HG03432 (cell line): ENCODE data around the gene DCAF10.
"Not testable (repeated sequence)": the region's sequence is repeated elsewhere in the genome, so short reads cannot be mapped to it uniquely, and the experiment has no call there.

Experiments
- ATAC-seq: cut with Tn5 transposase; IDR thresholded peaks from one replicate; pipeline ENCODE4 v1.9.1; 2021; ENCODE audit warnings: mild to moderate bottlenecking, moderate library complexity; ENCODE audit not compliant: unreplicated experiment

Gene DCAF10, protein sequence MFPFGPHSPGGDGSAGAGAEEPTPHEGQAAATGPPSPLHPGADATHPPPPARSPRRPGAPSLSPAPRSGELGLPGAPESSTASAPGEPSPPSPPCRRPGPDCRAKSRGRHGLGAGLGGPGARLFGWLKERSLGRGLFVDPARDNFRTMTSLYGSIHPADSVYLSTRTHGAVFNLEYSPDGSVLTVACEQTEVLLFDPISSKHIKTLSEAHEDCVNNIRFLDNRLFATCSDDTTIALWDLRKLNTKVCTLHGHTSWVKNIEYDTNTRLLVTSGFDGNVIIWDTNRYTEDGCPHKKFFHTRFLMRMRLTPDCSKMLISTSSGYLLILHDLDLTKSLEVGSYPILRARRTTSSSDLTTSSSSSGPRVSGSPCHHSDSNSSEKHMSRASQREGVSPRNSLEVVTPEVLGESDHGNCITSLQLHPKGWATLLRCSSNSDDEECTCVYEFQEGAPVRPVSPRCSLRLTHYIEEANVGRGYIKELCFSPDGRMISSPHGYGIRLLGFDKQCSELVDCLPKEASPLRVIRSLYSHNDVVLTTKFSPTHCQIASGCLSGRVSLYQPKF

DNA sequence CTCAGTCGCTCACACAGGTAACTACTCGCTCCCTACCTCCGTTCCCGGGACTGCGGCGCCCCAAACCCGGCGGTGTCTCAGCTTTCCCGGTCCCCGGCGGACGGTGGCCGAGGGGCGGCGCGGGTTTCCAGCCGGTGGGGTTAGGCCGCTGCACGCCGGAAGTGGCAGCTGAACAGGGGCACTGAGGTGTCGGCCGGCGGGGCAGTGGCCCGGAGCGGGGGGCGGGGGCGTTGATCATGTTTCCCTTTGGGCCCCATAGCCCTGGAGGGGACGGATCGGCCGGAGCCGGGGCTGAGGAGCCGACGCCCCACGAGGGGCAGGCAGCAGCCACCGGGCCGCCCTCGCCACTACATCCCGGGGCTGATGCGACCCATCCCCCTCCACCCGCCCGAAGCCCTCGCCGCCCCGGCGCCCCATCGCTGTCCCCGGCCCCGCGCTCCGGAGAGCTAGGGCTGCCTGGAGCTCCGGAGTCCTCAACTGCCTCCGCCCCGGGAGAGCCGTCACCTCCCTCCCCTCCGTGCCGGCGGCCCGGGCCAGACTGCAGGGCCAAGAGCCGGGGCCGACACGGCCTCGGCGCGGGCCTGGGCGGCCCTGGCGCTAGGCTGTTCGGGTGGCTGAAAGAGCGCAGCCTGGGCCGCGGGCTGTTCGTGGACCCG, at the start of gene DCAF10:
Gene DCAF10 (plus strand): TSS at position 167 of the 656 bp plus-strand sequence. CDS start 70 bp downstream, at position 237.
- peak; percentile 85 for ATAC-seq

DNA sequence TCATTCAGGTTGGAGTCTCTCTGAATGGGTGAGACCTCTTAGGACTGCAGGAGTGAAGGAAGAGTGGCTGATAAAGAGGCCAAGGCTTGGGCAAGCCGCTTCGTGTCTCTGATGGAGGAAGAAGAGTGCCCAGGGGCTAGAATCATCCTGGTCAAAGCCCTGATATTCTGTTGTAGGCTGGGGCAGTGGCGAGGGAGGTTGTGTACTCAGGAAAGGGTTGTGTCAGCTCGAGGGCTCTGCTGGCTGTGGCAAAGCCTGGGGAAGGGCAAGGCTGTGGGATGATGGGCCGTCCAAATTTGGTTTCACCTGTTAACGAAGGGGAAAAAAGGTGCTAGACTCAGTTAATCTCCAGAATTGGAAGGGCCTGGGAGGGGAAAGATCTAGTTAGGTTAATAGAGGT, 49.4 kb upstream of the DCAF10 start:
- no peak for ATAC-seq

DNA sequence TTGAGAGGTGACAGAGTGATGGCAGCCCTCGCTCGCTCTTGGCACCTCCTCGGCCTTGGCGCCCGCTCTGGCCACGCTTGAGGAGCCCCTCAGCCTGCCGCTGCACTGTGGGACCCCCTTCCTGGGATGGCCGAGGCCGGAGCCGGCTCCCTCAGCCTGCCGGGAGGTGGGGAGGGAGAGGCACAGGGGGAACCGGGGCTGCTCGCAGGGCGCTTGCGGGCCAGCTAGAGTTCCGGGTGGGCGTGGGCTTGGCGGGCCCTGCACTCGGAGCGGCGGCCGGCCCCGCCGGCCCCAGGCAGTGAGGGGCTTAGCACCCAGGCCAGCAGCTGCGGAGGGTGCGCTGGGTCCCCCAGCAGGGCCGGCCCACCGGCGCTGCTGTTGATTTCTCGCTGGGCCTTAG, 48.9 kb upstream of the DCAF10 start:
- not testable (repeated sequence) for ATAC-seq

DNA sequence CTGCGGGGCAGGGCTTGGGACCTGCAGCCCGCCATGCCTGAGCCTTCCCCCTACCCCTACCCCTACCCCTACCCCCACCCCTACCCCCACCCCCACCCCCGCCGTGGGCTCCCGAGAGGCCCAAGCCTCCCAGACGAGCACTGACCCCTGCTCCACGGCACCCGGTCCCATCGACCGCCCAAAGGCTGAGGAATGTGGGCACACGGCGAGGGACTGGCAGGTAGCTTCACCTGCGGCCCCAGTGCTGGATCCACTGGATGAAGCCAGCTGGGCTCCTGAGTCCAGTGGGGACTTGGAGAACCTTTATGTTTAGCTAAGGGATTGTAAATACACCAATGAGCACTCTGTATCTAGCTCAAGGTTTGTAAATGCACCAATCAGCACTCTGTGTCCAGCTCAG, 48.5 kb upstream of the DCAF10 start:
- ATAC-seq: not testable (repeated sequence)

DNA sequence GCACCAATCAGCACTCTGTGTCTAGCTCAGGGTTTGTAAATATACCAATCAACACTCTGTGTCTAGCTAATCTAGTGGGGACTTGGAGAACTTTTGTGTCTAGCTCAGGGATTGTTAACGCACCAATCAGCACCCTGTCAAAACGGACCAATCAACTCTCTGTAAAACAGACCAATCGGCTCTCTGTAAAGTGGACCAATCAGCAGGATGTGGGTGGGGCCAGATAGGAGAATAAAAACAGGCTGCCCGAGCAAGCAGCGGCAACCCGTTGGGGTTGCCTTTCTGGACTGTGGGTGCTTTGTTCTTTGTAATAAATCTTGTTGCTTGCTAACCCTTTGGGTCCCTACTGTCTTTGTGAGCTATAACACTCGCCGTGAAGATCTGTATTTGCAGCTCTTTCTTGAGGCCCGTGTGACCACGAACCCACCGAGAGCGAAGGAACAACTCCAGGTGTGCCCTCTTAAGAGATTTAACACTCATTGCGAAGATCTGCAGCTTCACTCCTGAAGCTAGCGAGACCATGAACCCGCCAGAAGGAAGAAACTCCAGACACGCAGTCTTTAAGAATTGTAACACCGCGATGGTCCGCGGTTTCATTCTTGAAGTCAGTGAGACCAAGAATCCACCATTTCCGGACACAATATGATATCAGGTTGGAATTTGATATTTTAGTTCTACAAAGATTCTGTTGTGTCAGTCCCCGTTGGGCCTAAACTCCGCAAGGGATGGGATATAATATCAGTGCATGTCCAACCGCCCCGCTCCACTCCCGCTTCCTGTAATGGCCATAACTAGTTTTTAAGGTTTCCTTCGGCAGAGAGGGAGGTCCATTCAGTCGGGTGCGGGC, 47.7 kb upstream of the DCAF10 start:
- no peak for ATAC-seq

DNA sequence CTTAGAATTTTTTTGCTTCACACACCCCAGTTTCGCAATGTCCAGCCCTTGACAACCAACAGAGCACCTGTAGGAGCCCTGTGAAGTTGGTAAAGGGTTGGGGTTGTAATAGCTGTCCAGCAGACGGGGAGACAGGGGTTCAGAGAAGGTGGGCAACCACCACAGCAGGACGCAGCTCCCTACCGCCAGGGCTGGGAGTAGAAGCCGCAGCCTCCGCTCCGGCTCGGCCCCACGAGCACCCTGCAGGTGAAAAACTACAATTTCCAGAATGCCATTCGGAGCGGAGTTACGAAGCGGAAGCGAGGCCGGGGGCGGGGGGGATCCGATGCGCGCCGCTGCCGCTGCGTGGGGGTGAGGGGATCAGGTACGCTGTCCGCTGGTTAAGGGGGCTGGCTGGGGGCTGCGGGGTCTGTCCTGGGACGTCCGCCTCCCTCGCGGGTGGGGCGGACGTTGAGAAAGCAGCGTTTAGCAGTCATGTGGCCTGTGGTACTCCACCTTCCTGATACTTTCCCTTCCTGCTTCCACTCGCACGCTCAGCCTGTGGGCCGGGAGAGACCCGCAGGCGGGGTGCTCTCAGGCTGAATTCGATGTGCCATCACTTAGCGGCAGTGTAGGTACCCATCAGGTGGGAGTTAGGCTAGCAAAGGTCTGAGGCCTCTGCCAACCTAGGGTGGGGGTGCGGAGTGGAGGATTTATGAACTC, 47.0 kb upstream of the DCAF10 start, which contains the start of gene TRMT10B:
Gene TRMT10B (plus strand): TSS at position 317 of the 702 bp plus-strand sequence. CDS start 8,127 bp downstream, outside the sequence.
- peak; percentile 95 for ATAC-seq

DNA sequence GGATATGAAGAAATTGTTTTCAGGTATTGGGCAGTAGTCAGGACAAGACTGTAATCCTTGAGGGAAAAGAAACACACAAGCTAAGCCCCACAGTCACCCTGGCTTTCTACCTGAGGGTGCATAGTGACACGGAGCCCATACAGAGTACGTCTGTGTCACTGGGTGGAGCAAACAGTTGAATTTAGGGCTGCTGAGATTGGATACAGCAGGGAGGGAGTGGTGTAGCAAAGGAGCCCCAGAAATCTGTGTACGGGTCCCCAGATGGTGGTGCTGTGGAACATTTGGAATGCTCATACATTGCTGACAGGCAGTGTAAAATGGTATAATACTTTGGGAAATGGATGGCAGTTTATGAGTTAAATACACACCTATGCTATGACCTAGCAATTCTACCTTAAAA, 41.9 kb upstream of the DCAF10 start:
- no peak for ATAC-seq

DNA sequence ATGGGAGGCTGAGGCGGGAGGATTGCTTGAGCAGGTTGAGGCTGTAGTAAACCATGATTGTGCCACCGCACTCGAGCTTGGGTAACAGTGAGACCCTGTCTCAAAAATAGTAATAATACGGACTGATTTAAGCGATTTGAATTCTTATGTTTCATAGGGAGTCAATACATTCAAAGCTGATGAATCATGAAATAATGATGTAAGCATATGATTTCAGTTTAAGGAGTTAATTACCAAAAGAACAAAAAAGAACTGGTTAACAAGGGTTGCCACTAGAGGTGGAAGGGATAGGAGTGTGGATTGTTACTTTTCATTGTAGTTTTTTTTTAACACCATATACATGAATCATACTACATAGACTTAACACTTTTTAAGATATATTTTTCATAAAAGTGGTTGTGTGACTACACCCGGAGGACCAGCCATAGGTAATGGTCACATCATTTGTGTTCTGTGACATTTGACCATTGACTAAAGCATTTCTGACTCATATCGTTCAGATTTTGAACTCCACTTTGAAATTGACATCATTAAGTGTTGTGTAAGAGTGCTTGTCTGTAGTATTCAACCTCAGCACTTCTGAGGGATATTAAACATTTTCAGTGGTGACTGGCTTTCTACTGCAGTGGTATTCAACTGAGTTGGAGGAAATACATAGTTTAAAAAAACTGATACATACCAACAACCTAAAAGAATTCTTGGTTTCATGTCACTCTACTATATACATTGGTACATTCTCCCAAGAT, 40.0 kb upstream of the DCAF10 start:
- no peak for ATAC-seq

DNA sequence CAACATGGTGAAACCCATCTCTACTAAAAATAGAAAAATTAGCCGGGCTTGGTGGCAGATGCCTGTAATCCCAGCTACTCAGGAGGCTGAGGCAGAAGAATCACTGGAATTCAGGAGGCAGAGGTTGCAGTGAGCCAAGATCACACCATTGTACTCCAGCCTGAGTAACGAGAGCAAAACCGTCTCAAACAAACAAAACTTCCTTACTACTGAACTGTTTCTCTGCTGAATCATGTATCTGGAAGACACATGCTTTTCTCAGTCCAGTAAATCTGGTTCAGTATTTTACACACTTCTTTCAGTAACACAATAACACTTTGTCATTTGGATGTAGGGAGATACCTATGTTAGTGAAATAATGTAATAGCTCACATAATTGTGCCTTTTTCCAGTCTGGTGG, 39.1 kb upstream of the DCAF10 start:
- ATAC-seq: no peak

DNA sequence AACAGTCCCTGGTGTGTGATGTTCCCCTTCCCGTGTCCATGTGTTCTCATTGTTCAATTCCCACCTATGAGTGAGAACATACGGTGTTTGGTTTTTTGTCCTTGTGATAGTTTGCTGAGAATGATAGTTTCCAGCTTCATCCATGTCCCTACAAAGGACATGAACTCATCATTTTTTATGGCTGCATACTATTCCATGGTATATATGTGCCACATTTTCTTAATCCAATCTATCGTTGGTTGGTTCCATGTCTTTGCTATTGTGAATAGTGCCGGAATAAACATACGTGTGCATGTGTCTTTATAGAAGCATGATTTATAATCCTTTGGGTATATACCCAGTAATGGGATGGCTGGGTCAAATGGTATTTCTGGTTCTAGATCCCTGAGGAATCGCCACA, 35.3 kb upstream of the DCAF10 start:
- not testable (repeated sequence) for ATAC-seq

DNA sequence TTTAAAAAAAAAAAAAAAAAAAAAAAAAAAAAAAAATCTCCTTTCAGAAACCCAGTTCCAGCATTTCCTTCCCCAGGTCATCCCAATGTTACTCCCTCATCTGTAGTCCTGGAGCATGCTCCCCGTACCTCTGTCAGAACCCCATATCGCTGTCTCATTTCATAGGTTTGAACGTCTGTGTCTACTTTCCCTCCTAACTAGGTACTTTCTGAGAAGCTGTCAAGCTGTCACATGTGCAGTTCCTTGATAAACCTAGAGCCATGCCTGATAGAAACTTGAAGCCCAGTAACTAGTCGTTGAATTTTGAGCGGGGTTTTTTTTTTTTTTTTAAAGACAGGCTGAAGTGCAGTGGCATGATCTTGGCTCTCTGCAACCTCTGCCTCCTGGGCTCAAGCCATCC, 31.3 kb upstream of the DCAF10 start:
- no peak for ATAC-seq

DNA sequence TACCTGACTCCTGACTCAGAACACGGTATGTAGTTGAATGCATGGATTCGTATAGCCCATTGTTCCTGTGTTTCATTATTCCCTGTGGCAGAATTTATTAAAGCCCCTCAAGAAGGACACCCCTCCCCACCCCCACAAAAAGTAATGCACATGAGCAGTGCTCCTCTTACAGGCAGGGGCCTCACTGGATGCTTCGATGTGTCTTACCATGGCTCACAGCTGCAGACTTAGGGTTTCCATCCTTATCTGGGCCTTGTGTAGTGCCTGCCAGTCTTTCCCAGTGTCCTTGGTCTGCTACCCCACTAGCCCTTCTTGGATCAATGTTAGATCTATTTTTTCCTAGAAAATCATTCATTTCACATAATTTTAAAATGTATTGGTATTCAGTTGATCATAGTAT, 30.6 kb upstream of the DCAF10 start:
- no peak for ATAC-seq

DNA sequence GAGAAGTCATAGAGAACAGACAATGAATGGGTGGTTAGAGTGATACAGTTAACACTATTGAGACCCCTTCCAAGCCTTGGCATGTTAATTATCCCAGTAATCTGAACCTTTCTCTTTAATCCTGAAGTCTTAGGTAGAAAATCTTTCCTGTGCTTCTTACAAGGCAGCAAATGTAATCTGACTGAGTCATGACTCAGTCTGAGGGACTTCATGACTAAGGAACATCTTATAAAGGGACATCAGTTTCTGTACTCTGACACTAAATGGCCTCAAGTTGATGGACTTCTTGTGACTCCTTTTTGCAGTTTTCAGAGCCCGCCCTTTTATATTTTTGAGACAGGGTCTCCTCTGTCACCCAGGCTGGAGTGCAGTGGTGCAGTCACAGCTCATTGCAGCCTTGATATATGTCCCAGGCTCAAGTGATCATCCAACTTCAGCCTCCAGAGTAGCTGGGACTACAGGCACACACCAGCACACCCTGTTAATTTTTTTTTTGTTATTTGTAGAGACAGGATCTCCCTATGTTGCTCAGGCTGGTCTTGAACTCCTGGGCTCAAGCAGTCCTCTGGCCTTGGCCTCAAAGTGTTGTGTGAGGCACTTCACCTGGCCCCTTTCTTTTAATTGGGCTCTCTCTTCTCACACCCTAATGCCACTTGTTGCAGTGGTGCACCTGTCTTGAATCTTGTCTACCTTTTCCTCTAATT, 25.2 kb upstream of the DCAF10 start:
- no peak for ATAC-seq

DNA sequence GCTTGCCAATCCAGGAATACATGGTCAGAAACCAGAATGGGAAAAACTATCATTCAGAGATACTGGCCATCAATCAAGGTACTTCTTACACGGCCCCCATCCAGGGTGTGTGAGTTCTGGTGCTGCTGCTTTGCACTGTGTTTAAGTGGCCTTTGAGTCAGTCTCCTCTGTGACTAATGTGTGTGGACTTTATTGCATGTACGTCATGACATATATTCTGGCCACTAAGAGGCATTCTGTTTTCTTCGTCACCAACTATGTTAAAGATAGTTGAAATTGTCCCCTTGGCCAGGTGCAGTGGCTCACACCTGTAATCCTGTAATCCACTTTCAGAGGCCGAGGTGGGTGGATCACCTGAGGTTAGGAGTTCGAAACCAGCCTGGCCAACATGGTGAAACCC, 24.3 kb upstream of the DCAF10 start:
- ATAC-seq: no peak

DNA sequence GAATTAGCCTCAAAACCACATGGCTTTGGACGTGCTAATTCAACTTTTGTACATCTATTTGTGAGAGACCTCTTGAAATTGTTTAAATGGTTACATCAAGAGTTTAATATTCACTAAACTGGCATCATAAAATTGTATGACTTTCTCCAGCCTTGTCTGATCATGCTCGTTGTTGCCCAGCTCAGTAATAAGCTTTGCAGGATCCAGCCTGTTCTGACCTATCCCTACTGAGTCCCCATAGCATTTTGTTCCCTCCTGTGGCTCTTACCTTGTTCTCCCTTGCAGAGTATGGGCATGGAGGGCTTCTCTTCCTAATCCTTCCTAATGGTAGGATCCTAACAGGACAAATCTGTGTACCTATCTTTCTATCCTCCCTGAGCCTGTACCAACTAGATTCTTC, 22.1 kb upstream of the DCAF10 start:
- ATAC-seq: no peak

DNA sequence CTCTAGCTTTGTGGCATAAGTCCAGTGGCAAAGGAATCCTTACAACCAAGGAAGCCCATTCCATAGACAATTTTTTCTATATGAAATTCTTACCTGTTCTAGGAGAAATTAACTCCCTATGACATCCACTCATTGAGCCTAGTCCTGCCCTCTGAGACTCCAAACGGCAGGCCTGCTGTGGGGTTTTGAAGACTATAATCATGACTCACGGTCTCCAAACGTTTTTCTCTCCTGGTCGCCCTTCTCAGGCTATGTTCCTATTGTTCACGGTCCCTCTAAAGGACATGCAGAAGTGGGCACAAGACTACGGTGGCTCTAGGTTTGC, 16.3 kb upstream of the DCAF10 start:
- no peak for ATAC-seq

DNA sequence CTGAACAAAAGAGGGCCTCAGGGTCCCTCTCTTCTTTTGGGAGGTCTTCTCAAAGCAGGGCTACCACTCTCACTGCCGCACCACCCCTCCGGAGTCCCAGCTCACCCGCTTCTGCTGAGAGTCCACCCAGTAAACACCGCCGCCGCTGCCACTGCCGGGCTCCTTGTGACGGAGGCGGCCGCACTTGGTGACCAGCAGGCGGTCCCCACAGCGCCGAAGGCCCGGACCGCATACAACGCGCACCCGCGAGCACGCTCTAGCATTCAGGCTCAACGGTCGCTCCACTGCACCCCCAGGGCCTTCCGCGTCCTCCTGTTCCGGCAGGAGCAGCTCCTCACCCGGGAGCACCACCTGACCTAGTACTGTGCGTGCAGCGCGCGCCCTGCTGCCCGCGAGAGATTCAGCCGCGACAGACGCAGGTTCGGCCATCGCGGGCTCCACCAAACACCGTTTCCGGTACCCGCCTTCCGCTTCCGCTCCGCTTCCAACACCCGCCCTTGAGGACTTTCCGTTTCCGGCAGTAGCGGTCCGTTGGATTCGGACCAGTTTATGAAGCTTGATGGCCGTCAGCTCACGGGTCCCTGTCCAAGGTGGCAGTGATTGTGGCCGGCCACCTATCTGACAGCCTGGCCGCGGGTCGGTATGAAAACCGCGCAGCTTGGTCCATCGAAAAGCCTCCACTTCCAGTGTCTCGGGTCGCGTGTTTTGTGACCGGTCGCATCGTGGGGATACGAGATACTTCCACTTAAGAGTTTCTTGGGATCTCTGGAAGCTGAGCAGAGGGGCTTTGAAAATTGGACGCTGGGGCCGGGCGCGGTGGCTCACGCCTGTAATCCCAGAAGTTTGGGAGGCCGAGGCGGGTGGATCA, 15.7 kb upstream of the DCAF10 start, which contains the start of gene EXOSC3:
Gene EXOSC3 (minus strand): TSS at position 449 of the 868 bp plus-strand sequence. CDS start 20 bp downstream, at position 429.
- peak; percentile 96 for ATAC-seq

DNA sequence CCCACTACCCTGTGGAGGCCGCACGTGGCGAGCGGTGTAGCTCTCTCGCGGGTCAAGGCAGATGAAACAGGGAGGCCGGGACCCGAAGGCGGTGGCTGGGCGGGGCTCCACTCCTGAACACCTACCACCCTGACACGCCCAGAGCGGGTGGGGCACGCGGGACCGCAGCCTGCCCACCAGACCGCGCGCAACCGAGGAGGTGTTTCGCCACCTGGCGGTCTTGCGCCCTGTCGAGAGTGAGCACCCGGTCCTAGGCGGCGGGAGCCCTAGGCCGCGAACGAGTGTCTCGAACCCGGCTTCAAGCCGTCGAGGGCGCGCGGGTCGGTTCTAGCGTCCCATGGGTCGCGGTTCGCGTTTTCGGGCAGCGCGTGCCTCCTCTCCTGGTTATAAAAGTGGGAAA, 13.5 kb upstream of the DCAF10 start:
- ATAC-seq: no peak
